ENCODE data around the gene USP25.

Gene USP25, protein sequence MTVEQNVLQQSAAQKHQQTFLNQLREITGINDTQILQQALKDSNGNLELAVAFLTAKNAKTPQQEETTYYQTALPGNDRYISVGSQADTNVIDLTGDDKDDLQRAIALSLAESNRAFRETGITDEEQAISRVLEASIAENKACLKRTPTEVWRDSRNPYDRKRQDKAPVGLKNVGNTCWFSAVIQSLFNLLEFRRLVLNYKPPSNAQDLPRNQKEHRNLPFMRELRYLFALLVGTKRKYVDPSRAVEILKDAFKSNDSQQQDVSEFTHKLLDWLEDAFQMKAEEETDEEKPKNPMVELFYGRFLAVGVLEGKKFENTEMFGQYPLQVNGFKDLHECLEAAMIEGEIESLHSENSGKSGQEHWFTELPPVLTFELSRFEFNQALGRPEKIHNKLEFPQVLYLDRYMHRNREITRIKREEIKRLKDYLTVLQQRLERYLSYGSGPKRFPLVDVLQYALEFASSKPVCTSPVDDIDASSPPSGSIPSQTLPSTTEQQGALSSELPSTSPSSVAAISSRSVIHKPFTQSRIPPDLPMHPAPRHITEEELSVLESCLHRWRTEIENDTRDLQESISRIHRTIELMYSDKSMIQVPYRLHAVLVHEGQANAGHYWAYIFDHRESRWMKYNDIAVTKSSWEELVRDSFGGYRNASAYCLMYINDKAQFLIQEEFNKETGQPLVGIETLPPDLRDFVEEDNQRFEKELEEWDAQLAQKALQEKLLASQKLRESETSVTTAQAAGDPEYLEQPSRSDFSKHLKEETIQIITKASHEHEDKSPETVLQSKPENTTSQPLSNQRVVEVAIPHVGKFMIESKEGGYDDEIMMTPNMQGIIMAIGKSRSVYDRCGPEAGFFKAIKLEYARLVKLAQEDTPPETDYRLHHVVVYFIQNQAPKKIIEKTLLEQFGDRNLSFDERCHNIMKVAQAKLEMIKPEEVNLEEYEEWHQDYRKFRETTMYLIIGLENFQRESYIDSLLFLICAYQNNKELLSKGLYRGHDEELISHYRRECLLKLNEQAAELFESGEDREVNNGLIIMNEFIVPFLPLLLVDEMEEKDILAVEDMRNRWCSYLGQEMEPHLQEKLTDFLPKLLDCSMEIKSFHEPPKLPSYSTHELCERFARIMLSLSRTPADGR

DNA sequence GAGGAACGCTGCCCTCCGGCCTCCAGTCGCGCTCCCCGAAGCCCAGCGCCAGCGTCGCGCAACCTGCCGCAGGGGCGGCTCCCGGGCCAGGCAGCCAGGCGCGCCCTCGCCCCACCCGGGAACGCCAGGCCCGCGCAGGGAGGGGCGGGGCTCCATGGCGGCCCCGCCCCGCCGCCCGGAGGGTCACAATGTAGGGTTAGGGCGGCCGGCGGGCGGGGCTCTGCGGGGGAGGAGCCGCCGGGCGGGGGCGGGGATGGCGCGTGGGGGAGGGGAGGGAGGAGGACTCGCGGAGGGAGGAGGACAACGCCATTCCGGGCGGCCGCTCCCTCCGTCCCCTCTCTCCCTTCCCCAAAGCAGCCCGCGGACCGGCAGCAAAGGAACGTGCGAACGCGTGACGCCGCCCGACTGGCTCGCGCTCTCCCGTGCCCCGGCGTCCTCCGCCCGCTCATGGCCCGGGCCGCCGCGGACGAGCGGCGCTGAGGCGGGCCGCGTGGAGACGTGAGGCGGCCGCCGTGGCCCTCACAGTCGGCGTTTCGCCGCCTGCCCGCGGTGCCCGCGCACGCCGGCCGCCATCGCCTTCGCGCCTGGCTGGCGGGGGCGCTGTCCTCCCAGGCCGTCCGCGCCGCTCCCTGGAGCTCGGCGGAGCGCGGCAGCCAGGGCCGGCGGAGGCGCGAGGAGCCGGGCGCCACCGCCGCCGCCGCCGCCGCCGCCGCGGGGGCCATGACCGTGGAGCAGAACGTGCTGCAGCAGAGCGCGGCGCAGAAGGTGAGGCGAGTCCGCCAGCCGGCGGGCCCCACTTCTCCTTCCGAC, at the start of gene USP25:
Gene USP25, plus strand, starts transcription at position 309 of the 810 bp plus-strand sequence. Its CDS starts 412 bp downstream, at position 721.
- peak; percentile 36 for DNase-seq

DNA sequence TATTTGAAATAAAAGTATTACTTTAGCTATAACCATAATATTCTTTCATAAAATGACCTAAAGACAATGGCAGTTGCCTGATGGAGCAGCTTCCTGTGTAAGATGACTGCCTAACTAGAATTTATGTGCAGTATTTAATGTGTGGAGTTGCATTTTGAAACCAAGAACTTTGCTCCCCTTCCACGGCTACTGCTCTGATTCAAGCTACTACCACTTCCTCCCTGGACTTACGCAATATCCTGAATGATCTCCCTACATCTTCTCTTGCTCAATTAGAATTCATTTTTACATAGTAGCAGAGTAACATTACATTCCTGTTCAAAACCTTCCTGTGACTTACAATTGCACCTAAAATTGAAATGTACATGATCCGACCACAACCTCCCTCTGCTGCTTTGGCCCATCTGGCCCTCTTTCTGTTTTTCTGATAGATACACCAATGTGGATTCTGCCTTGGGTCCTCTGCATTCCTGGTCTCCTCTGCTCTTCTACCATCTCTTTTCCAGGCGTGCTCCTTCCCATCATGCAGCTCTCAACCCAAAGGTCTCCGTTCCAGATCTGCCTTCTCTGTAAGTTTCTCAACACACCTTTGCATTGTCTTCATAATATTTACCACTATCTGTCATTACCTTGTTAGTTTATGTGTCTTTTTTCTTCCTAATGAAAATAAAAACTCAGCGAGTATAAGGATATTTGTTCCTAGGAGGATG, 47.4 kb upstream of the USP25 start:
- no peak for DNase-seq

DNA sequence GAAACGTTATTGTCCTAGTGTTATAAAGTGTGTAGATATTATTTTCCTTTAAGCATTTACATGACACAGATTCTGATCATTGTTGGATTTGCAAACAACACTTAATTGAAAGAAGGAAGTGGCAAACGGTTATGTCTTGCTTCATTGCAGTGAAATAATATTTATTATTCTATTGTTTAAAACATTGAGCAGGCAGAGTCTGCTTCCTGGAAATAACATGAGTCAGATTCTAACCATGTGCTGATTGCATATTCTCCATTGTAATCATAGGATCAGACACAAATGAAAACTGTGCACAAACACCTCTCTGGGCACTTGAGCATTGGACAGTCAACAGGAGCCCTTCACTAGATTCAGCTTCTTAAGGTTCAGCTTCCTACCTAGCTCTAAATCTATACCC, 46.8 kb upstream of the USP25 start:
- no peak for DNase-seq

DNA sequence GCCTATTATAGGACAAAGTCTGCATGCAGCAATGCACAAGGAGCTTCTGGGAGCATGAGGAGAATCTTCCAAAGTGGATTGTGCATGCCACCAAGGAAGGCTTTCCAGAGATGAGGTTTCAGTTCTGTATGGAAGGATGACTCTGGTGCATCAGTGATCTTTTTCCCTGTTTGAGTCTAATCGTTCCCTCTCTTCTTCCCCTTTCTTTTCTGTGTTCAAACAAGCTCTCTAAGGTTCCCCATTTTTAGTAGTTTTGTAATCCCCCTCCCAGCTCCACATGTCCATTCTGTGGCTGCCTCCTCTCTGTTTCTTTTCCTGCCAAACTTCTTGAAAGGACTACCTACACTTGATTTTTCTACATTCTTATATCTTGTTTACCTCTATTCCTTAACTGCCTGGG, 43.3 kb upstream of the USP25 start:
- no peak for DNase-seq

DNA sequence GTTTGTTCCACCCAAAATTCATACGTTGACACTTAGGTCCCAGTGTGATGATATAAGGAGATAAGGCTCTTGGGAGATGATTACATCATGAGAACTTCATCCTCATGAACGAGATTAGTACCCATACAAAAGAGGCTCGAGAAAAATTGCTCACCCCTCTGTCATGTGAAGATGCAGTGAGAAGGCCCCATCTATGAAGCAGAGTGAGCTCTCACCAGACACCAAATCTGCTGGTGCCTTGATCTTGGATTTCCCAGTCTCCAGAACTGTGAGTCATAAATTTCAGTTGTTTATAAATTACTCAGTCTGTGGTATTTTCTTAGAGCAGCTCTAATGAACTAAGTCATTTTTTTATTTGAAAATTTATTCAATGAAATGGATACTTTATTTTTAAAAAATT, 42.6 kb upstream of the USP25 start:
- no peak for DNase-seq

DNA sequence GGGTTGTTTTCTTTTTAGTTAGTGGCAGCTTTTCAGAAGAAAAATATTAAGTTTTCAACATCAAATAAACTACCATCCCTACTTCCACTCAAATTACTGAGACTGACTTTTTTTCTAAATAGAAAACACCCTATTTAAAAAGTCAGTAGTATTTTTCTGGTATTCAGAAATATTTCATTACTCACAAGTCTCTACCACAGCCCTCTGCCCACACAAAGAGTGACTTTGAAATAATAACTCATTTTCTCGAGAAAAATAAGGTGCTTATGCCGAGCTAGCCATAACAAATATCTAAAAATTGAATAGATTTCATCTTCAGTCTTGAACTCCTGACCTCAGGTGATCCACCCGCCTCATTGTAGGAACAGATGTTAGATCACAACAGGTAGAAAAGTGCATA, 41.8 kb upstream of the USP25 start:
- no peak for DNase-seq

DNA sequence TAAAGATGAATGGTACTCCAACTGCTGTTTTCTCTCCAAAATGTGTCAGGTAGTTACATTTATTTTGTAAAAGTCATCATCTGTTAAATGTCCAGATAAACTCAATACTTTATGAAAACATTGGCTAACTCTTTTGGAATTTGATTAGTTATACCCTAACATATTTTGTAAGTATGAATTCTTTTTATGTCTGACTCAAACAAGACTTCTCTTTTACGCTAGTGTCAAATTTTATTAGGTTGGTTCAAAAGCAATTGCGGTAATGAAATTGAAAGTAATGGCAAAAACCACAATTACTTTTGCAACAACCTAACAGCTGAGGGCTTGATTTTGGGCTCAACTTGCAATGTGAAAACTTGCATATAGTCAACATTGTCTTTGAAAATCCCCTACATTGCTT, 41.0 kb upstream of the USP25 start:
- DNase-seq = no peak

DNA sequence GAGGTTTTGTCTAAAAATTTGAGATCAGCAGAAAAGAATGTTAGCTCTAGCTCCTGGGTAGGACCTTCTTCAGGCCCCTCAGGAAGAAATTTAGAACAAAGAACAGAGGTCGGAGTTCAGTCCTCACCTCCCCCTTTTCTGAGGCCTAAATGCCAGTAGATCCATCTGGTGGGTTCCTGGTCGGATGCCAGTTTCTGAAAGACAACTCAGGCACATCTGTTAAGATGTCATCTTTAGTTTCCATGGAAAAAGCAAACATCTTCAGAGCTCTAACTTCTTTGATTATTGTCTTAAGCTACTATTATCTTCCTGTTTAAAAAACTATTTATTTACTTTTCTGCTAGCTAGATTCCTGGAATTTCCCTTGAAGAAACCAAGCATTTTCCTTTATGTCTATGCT, 37.1 kb upstream of the USP25 start:
- DNase-seq = no peak

DNA sequence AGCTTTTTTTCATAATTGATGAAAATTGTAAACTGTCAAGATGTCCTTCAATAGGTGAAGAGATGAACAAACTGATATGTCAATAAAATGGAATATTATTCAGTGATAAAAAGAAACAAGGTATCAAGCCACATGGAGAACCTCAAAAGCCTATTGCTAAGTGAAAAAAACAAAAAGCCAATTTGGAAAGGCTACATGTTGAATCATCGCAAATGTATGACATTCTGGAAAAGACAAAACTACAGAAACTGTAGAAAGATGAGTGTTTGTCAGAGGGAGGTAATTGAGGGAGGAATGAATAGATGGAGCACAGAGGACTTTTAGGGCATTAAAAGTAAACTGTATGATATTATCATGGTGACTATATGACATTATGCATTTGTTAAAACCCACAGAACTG, 34.5 kb upstream of the USP25 start:
- no peak for DNase-seq

DNA sequence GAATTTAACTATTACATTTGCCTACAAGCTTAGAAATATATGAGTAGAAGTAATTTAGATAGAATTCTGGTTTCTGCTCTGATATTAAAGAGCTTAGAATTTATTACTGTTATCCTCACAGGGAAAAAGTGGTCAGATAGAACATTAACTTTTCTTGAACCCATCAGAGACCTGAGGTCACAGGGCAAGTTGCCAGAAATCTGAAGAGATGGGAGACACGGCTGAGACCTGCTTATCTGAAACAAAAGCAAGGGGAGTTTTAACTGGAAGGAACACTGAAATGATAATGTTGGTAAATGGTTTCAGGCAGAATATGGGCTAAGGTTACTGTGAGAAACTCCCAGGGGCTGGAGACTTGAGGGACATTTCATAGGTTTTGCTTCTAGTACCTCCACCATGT, 28.0 kb upstream of the USP25 start:
- no peak for DNase-seq

DNA sequence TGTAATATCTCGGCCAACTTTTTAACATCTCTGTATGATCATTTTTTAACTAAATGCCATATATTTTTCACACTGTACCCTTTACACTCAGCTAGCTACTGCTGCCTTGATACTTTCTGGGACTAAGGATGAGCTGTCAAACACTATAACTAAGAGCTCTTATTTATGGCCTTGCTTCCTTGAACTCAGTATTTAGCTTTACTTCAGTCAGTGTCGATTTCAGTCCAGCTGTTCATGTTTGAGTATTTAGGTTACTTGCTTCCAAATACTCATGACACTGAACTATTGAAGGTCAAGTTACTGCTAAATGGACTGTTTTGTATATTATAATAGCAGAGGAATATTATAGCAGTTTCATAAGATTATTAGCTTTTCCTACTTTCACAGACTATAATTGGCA, 25.9 kb upstream of the USP25 start:
- no peak for DNase-seq

DNA sequence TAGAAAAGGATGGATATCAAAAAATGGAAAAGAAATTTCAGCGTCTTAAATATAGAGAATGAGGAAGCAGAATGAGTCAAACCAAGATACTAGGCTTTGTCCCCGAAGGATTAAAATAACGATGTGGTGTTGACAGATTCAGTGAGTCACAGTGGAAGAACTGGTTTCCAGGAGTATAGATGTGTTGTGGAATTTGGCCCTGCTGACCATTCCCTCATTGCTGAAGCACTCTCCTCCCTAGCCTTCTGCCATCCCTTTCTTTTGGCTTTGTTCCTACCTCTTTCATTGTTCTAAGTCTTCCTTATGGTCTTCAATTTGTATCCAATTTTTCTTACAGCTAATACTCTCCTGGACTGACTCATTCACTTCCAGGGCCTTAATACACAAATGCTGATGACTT, 23.1 kb upstream of the USP25 start:
- DNase-seq = no peak

DNA sequence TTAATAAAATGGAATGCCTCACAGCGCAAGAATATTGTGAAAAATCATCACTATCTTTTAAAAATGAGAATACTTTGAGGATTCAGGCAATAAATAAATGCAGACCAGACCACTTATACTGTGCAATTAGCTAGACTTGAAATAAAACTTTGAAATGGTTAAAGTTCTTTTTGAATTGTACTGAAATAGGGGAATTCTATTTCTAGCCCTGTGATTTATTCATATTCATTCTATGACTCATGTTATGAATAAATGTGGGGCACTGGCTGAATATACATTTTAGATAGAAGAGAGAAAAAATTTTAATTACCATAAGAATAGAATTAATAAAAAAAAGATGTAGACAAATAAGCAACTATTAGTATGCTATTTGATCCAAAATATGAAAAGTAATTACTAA, 16.4 kb upstream of the USP25 start:
- DNase-seq = no peak

DNA sequence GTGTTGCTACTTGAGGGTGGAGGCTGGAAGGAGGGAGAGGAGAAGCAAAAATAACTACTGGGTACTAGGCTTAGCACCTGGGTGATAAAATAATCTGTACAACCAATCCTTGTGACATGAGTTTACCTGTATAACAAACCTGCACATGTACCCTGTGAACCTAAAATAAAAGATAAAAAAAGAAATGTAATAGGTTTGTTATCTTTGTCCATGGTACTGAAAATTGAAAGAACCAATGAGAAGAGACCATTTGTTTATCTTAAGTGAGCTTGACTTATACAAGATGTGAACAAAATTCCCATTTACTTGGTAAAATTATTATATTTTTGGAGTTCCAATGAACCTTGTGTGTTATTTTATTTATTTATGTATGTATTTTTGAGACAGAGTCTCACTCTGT, 11.1 kb upstream of the USP25 start:
- no peak for DNase-seq

DNA sequence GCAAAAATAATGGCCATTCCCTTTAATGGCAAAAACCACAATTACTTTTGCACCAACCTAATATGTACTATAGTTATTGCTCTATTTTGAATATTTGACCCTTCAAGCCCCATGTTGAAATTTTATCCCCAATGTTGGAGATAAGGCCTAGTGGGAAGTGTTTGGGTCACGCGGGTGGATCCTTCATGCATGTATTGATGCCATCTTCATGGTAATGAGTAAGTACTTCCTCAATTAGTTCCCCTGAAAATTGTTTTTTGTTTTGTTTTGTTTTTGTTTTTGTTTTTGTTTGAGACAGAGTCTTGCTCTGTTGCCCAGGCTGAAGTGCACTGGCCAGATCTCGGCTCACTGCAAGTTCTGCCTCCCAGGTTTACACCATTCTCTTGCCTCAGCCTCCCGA, 9.8 kb upstream of the USP25 start:
- no peak for DNase-seq

DNA sequence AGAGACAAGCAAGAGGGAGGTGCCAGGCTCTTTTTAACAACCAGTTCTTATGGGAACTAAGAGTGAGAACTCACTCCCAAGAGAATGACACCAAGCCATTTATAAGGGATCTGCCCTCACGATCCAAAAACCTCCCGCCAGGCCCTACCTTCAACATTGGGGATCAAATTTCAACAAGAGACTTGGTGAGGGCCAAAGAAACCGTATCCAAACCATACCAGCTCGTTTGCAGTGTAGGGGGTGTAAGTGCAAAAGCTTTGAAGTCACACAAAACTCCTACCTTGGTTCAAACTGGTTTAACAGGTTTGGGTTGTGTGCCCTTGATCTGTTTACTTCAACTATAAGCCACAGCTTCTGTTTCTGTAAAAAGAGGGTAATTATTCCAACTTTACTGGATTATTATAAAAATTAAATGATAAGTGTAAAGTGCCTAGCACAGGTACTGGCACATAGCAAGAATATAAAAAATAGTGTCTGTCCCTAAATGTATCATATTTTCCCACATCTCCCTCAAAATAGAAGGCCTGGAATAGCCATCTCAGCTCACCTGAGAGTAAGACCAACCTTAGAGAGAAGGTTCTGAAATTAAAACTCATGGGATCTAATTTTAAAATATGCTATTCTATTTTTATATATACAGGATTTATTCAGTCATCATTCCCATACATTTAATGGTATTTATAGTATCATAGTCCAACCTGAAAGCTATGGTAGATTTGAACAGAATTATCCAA, 7.0 kb upstream of the USP25 start:
- peak; percentile 20 for DNase-seq

DNA sequence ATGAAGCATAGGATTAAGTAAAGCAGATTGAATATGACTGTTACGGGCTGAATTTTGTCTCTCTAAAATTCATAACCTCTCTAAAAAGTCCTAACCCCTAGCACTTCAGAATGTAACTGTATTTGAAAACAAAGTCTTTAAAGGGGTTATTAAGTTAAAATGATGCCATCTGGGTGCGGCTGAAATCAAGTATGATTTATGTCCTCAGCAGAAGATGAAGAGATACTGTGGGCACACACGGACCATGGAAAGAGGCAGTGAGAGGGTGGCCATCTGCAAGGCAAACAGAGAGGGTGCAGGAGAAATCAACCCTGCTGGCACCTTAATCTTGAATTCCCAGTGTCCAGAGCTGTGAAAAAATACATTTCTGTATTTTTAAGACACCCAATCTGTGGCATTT, 3.8 kb upstream of the USP25 start:
- no peak for DNase-seq

DNA sequence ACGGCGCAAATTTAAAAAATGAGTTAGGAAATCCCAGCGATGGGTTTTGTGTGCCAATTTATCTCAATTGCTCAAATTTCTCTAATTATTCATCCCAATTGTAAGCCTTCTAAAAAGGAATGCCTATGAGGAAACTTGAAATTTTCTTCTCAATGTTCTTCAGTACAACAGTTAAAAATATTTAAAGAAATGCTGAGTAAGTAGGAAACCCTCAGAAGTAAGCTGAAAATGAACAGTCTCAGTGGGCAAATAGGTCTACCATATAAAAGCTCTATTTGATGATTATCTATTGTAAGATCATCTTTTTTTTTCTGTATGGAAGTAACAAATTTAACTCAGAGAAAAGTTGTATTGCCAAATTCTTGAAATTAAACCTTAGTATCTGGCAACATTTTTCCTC, 1.7 kb upstream of the USP25 start:
- DNase-seq = no peak

DNA sequence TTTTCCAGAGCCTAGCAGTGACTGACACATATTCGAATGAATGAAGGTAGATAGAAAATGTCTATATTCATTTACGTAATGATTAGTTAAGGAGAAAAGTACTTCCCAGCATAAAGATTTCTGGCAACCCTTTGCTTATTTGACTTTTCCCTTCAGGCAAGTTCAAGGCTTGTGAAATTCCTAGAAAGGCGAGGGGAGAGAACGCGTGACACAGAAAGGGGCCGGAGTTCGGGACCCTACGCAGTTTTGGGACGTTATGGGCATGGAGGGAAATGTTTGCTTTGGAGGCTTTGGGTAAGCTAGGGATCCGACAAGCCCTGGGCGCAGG, 472 bp upstream of the USP25 start:
- DNase-seq = no peak

DNA sequence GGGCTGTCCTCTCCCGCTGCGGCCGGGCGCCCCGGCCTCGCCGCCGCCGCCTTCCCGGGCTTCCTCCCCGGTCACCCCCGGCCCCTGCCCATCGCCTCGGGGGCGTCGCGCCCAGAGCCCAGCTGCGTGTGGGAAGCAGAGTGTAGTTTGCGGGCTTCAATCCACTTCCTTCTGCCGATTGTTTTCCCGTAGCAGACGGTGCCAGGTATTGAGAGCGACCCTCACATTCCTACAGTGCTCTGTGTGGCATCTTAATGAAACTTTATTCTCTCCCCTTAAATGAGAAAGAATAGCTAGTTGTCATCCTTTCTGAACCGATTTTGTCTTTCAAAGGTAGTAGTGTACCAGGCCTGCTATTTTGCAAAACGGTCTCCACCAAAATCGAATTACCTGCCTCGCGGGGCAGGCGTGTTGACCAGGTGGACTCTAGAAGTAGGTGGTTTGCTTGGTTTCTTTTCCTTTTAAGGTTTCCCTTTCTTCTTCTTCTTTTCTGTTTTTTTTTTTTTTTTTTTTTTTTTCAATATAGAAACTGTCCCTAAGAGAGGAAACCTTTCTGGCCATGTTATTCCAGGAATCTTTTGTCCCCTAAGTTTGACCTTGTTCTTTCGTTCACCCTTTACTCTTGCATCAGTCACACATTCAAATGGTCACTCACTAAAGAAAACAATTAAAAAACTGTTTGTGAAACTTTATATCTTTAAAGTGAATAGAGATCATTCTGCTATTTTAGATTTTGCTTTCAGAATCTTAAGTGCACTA, 881 bp downstream of the USP25 start:
- no peak for DNase-seq

DNA sequence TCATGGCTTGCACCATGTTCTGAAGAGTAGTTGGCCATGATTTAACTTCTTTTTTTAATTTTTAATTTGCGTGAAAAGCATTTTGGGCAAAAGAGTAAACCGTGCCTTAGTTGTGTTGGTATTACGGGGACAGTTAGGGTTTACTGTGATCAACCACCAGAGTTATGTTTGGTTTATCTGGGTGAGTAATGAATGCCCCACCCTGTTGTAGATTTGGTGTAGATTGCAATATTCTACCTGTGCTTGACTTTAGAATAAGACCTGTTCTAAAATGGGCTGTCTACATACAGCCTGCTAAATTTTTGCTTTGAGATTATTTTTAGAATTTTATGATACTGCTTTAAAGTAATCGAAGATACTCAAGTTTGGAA, 1.4 kb downstream of the USP25 start:
- DNase-seq = no peak
